NCI-H1092 treated with DMSO at 0.1 percent for 48 hours (cell line): ENCODE data around the gene RELB.

Experiments used
- DNase-seq: peaks from one replicate; lab custom pipeline; 2025; lab: John Stamatoyannopoulos, UW

The RELB gene

DNA sequence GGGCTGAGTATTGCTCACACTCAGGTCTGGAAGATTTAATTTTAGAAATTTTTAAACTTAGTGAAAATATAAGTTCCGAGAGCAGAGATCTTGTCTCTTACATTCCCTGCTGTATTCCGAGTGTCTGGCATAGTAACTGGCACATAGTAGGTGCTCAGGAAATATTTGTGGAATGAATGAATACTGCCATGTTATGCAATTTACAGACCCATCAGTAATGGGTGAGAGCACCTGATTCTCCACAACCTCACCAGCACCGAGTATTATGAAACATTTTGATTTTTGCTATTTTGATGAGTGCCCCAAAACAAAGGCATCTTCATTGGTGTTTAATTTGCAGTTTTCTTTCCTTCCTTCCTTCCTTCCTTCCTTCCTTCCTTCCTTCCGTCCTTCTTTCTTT lies 21.8 kb downstream of the RELB start:
- no peak for DNase-seq

DNA sequence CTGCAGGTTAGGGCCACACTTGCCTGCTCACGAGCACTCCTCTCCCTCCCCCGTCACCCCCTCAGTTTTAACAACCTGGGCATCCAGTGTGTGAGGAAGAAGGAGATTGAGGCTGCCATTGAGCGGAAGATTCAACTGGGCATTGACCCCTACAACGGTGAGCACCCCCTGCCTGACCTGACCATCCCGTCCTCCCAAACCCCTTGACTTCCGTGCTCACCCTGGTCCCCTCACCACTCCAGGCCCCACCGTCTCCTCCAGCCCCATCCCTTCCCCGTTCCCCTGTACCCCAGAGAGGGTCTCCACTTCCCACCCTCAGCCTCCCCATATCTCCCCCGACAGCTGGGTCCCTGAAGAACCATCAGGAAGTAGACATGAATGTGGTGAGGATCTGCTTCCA lies 24.0 kb downstream of the RELB start:
- DNase-seq = no peak

DNA sequence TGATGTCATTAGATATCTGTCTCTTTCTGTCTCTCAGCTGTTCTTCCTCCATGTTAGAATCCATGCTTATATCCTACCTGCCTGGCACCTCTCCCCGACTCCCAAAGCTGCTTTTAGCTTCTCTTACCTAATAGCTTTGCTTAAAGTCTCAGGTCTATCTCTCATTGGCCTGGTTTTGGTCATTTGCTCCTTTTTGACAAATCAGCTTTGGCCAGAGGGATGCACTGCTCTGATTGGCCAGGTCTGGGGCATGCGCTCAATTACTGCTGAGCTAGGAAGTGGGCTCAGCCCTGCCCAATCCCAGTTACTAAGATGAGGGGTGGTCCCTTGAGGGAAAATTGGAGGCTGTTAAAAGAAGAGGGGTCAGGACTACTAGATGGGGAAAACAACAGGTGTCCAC lies 26.1 kb downstream of the RELB start:
- no peak for DNase-seq

DNA sequence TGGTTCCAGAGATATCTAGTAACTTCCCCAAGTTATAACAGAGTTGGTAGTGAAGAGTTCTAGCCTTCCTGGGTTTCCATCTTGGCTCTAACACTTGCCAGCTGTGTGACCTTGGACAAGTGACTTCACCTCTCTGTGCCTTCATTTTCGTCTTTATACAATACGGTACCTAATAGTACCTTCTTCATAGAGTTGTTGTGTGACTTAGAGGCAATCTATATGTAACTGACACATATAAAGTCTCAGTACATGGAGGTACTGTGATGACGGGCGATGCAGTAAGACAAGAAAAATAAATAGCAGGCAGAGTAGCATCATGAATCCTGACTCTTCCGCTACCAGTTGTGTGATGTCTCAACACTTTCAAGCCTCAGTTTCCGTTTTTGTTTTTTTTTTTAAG lies 29.6 kb downstream of the RELB start:
- DNase-seq = no peak

DNA sequence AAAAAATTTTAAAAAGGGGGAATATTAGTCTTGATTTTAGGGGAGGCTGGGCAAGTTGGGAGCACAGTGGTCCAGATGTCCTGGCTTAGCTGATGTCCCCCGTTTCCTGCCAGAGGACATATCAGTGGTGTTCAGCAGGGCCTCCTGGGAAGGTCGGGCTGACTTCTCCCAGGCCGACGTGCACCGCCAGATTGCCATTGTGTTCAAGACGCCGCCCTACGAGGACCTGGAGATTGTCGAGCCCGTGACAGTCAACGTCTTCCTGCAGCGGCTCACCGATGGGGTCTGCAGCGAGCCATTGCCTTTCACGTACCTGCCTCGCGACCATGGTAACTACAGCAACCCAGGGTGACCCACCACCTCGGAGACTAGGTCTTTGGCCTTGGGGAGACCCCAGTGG lies 31.2 kb downstream of the RELB start:
- no peak for DNase-seq

DNA sequence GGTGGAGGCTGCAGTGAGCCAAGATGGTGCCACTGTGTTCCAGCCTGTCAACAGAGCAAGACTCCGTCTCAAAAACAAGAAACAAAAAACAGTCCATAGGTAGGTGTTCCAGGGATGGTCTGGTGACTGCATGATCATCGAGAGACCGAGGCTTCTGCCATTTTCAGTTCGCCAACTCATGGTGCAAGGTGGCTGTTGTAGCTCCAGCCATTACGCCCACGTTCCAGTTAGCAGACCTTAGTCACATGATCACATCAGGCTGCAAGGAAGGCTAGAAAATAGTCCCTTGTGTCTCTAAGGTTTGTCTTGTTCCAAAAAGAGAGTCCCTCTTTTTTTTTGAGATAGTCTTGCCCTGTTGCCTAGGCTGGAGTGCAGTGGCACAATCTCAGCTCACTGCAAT lies 34.5 kb downstream of the RELB start:
- DNase-seq = no peak

DNA sequence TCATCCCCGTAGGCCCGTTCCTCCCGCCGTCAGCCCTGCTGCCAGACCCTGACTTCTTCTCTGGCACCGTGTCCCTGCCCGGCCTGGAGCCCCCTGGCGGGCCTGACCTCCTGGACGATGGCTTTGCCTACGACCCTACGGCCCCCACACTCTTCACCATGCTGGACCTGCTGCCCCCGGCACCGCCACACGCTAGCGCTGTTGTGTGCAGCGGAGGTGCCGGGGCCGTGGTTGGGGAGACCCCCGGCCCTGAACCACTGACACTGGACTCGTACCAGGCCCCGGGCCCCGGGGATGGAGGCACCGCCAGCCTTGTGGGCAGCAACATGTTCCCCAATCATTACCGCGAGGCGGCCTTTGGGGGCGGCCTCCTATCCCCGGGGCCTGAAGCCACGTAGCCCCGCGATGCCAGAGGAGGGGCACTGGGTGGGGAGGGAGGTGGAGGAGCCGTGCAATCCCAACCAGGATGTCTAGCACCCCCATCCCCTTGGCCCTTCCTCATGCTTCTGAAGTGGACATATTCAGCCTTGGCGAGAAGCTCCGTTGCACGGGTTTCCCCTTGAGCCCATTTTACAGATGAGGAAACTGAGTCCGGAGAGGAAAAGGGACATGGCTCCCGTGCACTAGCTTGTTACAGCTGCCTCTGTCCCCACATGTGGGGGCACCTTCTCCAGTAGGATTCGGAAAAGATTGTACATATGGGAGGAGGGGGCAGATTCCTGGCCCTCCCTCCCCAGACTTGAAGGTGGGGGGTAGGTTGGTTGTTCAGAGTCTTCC lies 36.3 kb downstream of the RELB start:
- no peak for DNase-seq

DNA sequence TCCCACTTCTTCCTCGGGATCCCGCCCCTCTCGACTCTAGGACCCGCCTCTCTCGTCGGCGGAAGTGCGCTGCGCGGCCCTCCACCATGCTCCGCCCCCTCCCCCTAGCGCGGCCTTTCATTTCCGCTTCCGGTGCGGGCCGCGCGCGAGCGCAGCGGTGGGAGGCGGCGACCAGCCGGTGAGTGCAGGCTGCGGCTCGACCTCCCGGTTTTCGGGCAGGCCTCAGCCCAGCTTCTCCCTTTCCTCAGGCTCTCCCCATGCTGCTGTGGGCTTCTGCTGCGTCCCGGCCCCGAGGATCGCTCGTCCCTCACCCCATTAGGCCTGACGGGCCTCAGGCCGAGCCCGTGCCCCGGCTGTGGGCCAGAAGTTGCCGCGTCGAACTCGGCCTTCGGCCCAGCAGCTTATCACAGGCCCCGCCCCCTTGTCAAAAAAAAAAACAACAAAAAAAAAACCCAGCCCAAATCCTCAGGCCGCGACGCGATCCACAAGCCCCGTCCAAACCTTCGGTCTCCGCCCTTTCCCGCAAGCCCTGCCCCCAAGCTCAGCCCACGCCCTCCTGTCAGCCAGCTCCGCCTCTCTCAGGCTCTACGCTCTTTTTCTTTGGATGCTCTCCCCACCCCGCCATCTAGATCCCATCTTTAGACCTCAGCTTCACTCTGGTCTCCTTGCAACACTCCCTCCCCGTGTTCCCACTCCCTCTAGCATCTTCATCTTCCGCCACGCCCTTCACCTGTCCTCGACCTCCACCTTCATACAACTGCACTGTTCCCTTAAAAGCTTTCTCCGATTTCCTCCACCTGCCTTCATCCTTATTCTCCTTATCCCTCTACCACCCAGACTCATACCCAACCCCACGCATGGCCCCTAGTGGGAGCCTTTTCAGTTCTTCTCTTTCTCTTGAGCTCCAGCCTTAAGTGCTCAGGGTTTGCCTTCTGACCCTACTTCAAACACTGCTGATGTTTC lies 37.9 kb downstream of the RELB start, which contains the start of gene CLASRP:
CLASRP (plus strand) TSS at position 115 of the 963 bp plus-strand sequence. CDS start 1,168 bp downstream, outside the sequence.
- DNase-seq = peak; percentile 77

DNA sequence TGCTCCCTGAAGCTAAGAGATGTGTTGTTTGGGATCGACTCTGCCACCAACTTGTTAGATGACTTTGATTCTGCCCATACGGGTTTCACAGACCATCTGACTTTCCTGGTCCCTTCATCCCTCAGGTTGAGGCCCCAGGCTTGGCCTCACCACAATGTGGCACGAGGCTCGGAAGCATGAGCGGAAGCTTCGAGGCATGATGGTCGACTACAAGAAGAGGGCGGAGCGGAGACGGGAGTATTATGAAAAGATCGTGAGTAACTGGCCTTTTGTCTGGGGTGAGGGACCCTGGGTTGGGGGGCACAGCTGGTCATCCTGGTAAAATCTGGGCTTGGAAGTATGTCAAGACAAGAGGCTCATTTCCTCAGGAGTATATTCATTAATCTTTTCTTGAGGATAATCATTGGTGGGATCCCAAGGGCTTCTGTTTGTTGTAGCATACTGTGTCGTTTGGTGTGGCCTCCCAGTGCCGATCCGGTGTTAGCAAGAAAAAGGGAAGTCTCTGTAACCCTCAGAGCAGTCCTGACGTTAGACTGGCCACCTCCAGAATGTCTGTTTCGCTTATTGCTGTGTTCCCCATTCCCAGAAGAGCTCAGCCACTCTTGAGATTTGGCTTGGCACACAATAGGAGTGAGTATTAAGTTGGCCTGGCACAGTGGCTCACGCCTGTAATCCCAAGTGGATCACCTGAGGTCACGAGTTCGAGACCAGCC lies 39.0 kb downstream of the RELB start:
- DNase-seq = no peak

DNA sequence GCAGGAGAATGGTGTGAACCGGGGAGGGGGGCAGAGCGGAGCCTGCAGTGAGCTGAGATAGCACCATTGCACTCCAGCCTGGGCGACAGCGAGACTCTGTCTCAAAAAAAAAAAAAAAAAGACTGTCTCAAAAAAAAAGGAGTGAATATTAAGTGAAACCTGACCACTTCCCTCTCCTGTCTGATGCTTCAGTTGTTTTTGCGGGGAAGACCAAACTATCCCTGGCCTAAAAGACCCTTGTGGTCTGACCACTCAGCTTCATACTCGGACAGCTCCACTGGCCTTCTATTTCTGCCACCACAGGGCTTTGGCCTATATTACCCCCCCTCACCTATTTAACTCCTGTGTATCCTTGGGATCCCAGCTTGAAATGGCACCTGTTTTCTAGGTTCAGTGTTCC lies 39.9 kb downstream of the RELB start:
- DNase-seq = no peak

DNA sequence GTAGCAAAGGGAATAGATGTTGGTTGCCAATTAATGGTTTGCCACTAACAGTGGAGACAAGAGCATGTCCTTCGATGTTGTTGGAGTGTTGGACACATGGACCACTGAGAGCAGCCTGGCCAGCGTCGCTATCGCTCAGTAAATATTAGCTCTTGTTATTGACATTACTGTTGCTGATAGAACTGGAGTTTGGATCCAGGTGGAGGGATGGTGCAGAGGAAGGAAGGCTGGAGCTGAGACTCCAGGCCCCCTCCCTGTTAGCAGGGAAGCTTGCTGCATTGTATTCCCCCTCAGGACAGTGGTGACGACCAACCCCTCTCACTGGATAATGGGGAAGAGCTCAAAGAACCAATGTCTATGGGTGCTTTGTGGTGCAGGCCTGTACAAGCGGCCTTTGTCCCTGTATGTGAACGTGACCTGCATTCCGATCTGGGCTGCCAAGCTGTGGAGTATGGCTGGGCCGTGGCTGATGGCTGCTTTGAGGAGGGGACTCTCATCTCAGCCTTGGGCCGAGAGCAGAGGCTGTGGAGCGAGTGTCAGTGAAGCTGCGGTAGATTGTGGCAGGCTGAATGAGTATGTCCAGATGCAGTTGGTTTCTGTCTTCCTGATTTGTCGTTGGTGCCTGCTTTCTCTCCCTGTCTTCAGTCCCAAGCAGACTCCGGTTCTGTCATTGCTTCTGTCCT lies 44.5 kb downstream of the RELB start:
- DNase-seq = no peak

DNA sequence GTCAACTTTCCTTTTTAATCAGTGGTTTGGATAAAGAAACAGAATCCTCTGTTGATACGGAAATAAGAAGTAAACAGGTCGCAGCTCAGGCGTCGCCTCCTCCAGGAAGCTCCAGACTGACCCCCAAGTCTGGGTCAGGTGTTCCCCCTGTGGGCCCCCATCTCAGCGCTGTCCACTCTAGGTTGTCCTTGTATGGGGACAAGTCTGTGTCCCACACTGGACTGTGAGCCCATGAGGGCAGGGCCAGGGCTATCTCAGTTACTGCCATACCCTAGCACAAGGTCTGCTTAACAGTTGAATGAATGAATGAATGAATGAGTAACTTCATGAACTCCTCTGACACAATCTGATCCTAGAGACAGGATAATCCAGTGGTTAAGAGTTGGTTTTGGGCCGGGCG lies 45.1 kb downstream of the RELB start:
- no peak for DNase-seq

DNA sequence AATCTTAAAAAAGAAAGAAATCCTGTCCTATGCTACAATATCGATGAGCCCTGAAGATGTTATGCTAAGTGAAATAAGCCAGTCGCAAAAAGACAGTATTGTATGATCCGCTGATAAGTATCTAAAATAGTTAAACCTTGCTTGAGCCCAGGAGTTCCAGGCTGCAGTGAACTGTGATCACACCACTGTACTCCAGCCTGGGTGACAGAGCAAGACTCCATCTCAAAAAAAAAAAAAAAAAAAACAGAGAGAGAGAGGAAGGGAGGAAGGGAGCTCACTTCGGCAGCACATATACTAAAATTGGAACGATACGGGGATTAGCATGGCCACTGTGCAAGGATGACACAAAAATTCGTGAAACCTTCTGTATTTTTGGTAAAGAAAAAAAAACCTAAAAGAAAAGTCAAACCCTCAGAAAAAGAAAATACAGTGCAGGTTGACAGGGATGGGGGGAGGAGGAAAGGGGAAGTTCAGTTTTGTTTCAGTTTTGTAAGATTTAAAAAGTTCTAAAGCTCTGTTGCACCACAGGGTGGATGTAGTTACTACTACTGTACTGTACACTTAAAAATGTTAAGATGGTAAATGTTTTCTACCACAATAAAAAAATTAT lies 46.0 kb downstream of the RELB start:
- no peak for DNase-seq

DNA sequence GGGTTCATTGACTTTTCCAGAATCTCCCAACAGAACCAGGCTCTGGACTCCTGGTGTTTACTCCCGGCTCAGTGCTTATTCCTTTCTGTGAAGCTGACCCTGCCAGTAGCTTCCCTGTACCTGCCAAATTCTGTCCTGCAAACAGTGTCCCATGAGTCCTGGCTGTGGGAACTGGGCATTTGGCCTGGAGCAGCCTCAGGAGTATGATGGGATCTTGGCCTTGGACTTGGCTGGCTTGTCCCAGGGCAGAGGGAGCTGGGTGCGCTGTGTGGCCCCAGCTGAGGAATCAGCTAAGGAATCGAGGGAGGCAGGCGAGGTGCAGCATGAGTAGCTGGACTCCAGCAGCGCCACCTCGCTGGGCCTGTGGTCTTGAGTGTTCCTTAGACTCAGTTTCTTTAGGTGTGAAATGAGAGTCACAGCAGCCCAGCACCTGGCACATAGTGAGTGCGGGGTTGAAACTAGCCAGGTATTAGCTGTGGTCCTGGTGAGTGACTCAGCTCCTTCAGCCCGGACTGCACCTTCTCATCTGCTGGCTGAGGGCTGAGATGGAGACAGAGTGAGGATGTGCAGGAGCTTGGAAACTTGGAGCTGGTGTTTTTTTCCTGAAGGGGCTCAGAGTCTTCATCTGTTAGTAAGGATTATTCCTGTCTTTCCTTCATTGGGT lies 47.9 kb downstream of the RELB start:
- no peak for DNase-seq

DNA sequence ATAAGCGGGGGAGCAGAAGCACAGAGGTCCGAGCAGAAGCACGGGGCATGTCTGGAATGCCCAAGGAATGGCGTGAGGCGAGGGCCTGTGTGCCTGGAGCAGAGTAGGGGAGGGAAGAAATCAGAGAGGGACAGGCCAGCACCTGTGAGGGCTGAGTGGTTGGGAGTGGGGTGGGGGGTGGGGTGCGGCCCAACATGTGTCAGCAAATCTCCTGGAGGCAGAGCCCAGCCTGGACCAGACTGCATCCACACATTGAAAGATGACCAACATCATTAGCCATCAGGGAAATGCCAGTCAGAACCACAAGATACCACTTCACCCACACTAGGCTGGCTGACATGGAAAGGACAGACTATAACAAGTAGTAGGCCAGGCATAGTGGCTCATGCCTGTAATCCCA lies 48.8 kb downstream of the RELB start:
- DNase-seq = no peak

DNA sequence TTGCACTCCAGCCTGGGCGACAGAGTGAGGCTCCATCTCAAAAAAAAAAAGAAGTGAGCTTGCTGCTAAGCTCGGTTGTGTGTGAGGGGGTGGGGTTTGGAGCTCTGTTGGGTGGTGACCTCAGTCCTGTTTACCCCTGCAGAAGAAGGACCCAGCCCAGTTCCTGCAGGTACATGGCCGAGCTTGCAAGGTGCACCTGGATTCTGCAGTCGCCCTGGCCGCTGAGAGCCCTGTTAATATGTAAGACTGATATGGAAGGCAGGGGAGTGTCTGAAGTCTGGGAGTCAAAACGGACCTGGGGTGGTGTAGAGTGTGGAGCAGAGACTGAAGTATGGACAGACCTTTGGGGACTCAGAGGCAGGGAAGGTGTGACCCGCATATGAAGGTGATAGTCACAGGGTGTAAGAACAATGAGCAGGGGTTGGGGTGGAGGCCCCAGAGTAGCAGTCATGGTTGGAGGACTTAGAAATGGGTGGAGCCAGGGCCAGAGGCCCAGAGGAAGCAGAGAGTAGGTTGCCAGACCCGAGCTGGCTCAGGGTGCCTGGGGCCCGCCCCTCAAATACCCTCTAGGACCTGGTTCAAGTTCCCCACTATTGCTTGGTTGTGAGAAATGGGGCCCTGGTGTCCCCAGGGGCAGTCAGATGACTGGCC lies 50.8 kb downstream of the RELB start:
- DNase-seq = no peak

DNA sequence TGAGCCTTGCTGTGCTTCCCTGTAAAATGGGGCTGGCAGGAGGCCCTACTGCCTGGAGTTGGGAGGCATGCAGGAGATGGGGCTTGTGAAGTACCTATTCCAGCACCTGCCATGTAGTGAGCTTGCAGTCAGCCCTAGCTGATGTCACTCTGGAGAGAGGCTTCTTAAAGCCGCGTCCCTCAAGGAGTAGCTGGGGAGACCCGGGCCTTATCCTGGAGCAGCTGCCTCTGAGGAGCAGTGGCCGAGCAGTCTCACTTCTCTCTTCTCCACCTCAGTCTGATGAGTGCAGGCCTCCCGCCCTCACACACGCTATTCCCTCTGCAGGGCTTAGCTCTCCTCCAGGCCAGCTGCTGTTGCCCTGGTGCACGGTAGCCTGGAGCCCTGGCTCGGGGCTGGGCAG lies 55.6 kb downstream of the RELB start:
- no peak for DNase-seq

DNA sequence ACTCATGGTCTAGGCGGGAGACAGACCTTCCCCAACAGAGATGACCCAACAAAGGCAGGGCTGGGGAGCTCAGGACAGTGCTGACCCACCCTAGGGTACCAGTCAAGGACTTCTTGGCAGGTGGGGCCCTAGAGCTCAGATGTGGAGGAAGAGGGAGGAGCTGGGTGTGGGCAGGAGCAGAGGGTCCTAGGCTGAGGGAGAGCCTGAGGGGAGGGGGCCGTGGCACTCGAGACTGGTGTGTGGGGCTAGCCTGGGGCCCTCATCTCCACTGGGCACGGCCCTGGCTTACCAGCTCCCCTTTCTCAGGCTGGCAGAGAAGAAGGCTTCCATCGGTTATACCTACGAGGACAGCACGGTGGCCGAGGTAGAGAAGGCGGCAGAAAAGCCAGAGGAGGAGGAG lies 56.2 kb downstream of the RELB start:
- no peak for DNase-seq

DNA sequence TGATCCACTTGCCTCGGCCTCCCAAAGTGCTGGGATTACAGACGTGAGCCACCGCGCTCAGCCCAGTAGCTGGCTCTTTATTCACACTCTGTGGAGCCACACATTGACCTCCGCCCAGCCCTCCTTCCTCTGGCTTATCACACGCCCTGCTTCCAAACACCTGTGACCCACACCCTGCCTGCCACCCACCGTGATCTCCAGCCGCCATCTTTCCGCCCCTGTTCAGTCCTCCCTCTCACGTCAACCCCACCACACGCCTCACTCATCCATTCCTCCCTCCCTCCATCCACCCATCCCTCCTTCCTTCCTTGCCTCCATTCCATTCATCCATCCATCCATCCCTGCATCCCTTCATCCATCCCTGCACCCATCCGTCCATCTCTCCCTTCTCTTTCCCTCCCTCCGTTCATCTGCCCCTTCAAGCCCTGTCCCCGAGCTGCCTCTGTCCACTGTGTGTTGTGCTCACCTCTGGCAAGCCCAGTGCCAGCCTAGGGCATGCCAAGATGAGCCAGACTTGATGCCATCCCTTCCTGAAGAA lies 57.4 kb downstream of the RELB start:
- no peak for DNase-seq
